Panc1 (cell line): ENCODE results near the gene SHC3. TPM values are rescaled to one million over a fixed set of nuclear protein-coding genes. Genes with fewer than 3 reads are reported as not detected.

Source experiments
- ATAC-seq: fragments of 200-7000 bp; cut with Tn5 transposase; 2 replicates; pipeline ENCODE4 v1.9.1; 2020; ENCODE audit warnings: mild to moderate bottlenecking, moderate library complexity
- BruUV-seq: library from RNA; stranded (reverse); fragments of 400-500 nt; replicated peaks from 2 replicates; lab custom pipeline; 2021; lab: Mats Ljungman, UMichigan
- CTCF ChIA-PET: fragments of 300-600 bp; sonication (Branson Sonifier 250); formaldehyde crosslinking; loops from one replicate; lab custom pipeline; 2022; ENCODE audit warnings: antibody characterized with exemption; lab: Charles Lee
- POLR2A ChIA-PET: fragments of 300-600 bp; sonication (Branson Sonifier 250); formaldehyde crosslinking; loops from one replicate; lab custom pipeline; 2022; ENCODE audit warnings: antibody characterized with exemption; lab: Charles Lee
- DNase-seq: peaks from one replicate; pipeline ENCODE4 v3.0.0-alpha.2; 2010; ENCODE audit warnings: low read depth, low spot score
- H3K27ac ChIP-seq: 2 replicates; pipeline ENCODE4 v1.5.1; 2011; ENCODE audit warnings: mild to moderate bottlenecking, low read length, inconsistent platforms
- H3K27me3 ChIP-seq: fragments of 200-500 bp; sonication (Bioruptor generic); 2 replicates; pipeline ENCODE4 v1.6.0; 2014; ENCODE audit warnings: low read length, inconsistent platforms; ENCODE audit not compliant: control insufficient read depth, insufficient read depth
- H3K36me3 ChIP-seq: fragments of 200-500 bp; sonication (Bioruptor generic); 2 replicates; pipeline ENCODE4 v1.5.1; 2014; ENCODE audit warnings: inconsistent platforms, mild to moderate bottlenecking, low read length, moderate library complexity; ENCODE audit not compliant: control insufficient read depth, insufficient read depth
- H3K4me1 ChIP-seq: 2 replicates; pipeline ENCODE4 v1.5.1; 2011; ENCODE audit warnings: inconsistent platforms, mild to moderate bottlenecking, low read length, moderate library complexity; ENCODE audit not compliant: control insufficient read depth, insufficient read depth
- H3K4me3 ChIP-seq, 2 experiments: 2 replicates each; pipeline ENCODE4 v1.5.1; 2011 to 2012; ENCODE audit warnings: low read depth in 2 of 2, low read length in 2 of 2, mild to moderate bottlenecking in 2 of 2, inconsistent platforms in 1 of 2, moderate library complexity in 1 of 2
- H3K9me3 ChIP-seq: fragments of 200-500 bp; sonication (Bioruptor generic); 2 replicates; pipeline ENCODE4 v1.5.1; 2014; ENCODE audit warnings: low read depth, mild to moderate bottlenecking, inconsistent platforms, low read length, moderate library complexity; ENCODE audit not compliant: control insufficient read depth, insufficient read depth
- POLR2AphosphoS5 ChIP-seq: IDR thresholded peaks from 2 replicates; pipeline ENCODE4 v1.6.1; 2012; ENCODE audit warnings: mild to moderate bottlenecking, low read depth, low read length, moderate library complexity
- SIN3A ChIP-seq: IDR thresholded peaks from 2 replicates; pipeline ENCODE4 v1.6.1; 2012; ENCODE audit warnings: low read depth, mild to moderate bottlenecking, low read length, moderate library complexity, borderline replicate concordance; ENCODE audit not compliant: insufficient read depth
- TCF7L2 ChIP-seq: IDR thresholded peaks from 2 replicates; pipeline ENCODE4 v1.6.1; 2011; ENCODE audit warnings: mild to moderate bottlenecking, low read depth, low read length, inconsistent platforms
- in situ Hi-C: cut with HindIII; loops from 2 replicates; pipeline ENCODE4 v1.10.0; 2016; ENCODE audit warnings: low sequenced_read_pairs, low pct_unique_long_range_greater_than_20kb
- intact Hi-C: fragments of 100-400 bp; cut with micrococcal nuclease; formaldehyde crosslinking; loops from one replicate; pipeline ENCODE4 v1.10.0; 2022; ENCODE audit not compliant: unreplicated experiment
- total RNA-seq: library from RNA; stranded (reverse); gene quantifications from one replicate; pipeline ENCODE4 v1.2.1, GENCODE V29; 2021; ENCODE audit not compliant: unreplicated experiment
- TF ChIP-seq, protein P1 (sequence below), 2 experiments: IDR thresholded peaks; 2 replicates each; pipeline ENCODE4 v1.6.1; 2011 to 2012; ENCODE audit warnings: low read depth in 2 of 2, control low read depth in 1 of 2, low read length in 1 of 2, mild to moderate bottlenecking in 1 of 2, moderate library complexity in 1 of 2; ENCODE audit not compliant: insufficient read depth in 1 of 2
- TF ChIP-seq, protein P2 (sequence below): fragments of 450-650 bp; IDR thresholded peaks from 2 replicates; pipeline ENCODE4 v1.5.1; 2017; ENCODE audit warnings: mild to moderate bottlenecking

Gene SHC3
- total RNA-seq, 1 experiment from 2014 or later, result 1.7 TPM

DNA sequence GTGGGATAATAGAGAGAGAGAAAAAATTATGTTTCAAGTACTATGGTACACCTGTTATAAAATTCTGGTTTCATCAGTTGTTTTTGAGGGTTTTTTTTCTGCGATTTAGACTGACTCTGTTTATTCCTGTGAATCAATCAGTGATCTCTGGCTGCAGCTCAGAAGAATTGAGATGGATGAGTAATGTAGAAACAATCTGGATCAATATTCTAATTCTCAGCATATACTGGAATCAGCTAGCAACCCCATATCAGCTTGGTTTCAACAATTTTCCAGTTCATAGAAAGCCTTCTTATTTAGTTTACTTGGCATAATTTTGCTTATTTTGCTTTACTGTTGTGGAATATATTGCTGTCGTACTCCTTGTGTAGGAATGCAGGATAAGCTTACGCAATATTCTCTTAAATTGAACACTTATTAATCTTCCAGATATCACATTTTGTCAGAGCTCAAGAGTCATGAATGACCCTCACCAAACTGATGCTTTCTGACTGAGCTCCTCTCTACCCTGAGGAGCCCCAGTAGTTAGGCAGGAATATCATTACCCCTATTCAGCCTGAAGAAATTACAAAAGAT is 42.9 kb downstream of the SHC3 start:
- no peak for TF ChIP-seq POLR2AphosphoS5
- TF ChIP-seq TCF7L2, result no peak
- no peak for TF ChIP-seq SIN3A
- TF ChIP-seq, protein P1, sequence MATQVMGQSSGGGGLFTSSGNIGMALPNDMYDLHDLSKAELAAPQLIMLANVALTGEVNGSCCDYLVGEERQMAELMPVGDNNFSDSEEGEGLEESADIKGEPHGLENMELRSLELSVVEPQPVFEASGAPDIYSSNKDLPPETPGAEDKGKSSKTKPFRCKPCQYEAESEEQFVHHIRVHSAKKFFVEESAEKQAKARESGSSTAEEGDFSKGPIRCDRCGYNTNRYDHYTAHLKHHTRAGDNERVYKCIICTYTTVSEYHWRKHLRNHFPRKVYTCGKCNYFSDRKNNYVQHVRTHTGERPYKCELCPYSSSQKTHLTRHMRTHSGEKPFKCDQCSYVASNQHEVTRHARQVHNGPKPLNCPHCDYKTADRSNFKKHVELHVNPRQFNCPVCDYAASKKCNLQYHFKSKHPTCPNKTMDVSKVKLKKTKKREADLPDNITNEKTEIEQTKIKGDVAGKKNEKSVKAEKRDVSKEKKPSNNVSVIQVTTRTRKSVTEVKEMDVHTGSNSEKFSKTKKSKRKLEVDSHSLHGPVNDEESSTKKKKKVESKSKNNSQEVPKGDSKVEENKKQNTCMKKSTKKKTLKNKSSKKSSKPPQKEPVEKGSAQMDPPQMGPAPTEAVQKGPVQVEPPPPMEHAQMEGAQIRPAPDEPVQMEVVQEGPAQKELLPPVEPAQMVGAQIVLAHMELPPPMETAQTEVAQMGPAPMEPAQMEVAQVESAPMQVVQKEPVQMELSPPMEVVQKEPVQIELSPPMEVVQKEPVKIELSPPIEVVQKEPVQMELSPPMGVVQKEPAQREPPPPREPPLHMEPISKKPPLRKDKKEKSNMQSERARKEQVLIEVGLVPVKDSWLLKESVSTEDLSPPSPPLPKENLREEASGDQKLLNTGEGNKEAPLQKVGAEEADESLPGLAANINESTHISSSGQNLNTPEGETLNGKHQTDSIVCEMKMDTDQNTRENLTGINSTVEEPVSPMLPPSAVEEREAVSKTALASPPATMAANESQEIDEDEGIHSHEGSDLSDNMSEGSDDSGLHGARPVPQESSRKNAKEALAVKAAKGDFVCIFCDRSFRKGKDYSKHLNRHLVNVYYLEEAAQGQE (IDR thresholded peaks at IDR 0.05; ENCODE audit: insufficient read depth in 1 of 2, low read depth in 2 of 2, low read length in 1 of 2), result no peak
- TF ChIP-seq, protein P2, sequence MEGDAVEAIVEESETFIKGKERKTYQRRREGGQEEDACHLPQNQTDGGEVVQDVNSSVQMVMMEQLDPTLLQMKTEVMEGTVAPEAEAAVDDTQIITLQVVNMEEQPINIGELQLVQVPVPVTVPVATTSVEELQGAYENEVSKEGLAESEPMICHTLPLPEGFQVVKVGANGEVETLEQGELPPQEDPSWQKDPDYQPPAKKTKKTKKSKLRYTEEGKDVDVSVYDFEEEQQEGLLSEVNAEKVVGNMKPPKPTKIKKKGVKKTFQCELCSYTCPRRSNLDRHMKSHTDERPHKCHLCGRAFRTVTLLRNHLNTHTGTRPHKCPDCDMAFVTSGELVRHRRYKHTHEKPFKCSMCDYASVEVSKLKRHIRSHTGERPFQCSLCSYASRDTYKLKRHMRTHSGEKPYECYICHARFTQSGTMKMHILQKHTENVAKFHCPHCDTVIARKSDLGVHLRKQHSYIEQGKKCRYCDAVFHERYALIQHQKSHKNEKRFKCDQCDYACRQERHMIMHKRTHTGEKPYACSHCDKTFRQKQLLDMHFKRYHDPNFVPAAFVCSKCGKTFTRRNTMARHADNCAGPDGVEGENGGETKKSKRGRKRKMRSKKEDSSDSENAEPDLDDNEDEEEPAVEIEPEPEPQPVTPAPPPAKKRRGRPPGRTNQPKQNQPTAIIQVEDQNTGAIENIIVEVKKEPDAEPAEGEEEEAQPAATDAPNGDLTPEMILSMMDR, result no peak
- Histone ChIP-seq H3K4me1 (no peaks in the 10 kb centered on the region), H3K4me3 (no peak overlapping the region), H3K27ac (no peak overlapping the region; the same call in 1 of the 2 replicates), H3K27me3 (no peaks in the 10 kb centered on the region), H3K36me3 (no peaks in the 10 kb centered on the region), H3K9me3 (no peaks in the 10 kb centered on the region)
- no TSS peak for BruUV-seq
- in situ Hi-C loops (no loop called here), intact Hi-C loops (no loop called here)
- no peak for ATAC-seq
- POLR2A ChIA-PET, result no interaction called here
- CTCF ChIA-PET, result no interaction called here
- no peak for DNase-seq

DNA sequence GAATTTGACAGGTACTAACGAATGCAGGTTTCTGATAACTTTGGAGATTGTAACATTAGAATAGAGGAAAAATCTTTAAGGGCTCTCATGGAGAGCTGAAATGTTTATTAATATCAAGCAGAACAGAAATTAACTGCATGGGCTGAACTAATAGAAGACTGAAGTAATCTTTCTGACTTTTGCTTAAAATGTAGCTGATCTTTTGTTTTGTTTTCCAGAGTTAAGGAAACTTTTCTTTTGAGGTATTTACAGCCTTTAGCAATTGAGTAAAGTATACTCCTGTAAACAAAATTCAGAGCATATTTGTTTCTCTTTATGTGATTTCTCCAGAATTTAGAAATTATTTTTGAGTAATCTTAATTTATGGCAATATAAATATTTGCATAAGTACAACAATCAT is 43.9 kb downstream of the SHC3 start:
- intact Hi-C loops (no loop called here), in situ Hi-C loops (no loop called here)
- CTCF ChIA-PET, result no interaction called here
- H3K36me3 ChIP-seq, result no peaks in the 10 kb centered on the region
- H3K27ac ChIP-seq, result no peak overlapping the region
- DNase-seq, result no peak
- no peaks in the 10 kb centered on the region for H3K9me3 ChIP-seq
- no peak for TF ChIP-seq POLR2AphosphoS5
- no peak for ATAC-seq
- H3K4me3 ChIP-seq, result no peak overlapping the region
- no TSS peak for BruUV-seq
- no peaks in the 10 kb centered on the region for H3K27me3 ChIP-seq
- POLR2A ChIA-PET, result no interaction called here
- no peaks in the 10 kb centered on the region for H3K4me1 ChIP-seq

DNA sequence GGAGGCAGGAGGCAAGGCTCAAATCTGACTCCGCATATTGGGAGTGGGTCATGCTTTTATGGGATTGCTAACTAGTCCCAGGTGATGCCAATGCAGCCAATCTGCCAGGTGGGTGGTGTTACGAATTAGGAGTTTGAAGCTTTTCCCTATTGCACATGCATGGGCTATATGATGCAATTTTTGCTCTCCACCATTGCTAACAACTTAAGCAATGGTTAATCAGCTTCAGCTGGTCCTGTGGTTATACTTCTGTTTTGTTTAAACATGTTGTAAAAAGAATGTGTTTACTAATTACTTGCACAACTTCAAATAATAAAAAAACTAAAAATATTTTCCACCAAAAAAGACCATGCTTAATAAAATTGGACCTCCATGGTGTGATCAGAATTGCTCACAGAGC is 55.7 kb downstream of the SHC3 start:
- DNase-seq (no peak), ATAC-seq (no peak)
- Histone ChIP-seq H3K36me3 (no peaks in the 10 kb centered on the region), H3K27ac (no peak overlapping the region), H3K27me3 (no peaks in the 10 kb centered on the region), H3K4me1 (no peaks in the 10 kb centered on the region), H3K9me3 (no peaks in the 10 kb centered on the region), H3K4me3 (no peak overlapping the region)
- CTCF ChIA-PET, result no interaction called here
- BruUV-seq, result no TSS peak
- POLR2A ChIA-PET, result no interaction called here
- no peak for TF ChIP-seq SIN3A
- TF ChIP-seq, protein P2, result no peak
- no peak for TF ChIP-seq POLR2AphosphoS5
- TF ChIP-seq TCF7L2, result no peak
- TF ChIP-seq, protein P1 (IDR thresholded peaks at IDR 0.05; ENCODE audit: insufficient read depth in 1 of 2, low read depth in 2 of 2, low read length in 1 of 2), result no peak
- intact Hi-C loops, result no loop called here
- in situ Hi-C loops, result no loop called here
